ENCODE data around the gene BARHL2.

- TF ChIP-seq POLR2AphosphoS5 (IDR thresholded peaks at IDR 0.05) (no peak), POLR2A (IDR thresholded peaks at IDR 0.05) (no peak), CTCF (IDR thresholded peaks at IDR 0.05) (no peak), EP300 (IDR thresholded peaks at IDR 0.05) (no peak)
These were observed 5.4 kb downstream of the BARHL2 start for GRCh38 chr1:90711696-90712095.

Data from suprapubic skin (tissue), 4 donors.